Type B pancreatic cell (in vitro differentiated cells): Measurements from ENCODE around the gene ABLIM2. TPM values are rescaled to one million over a fixed set of nuclear protein-coding genes. Genes with fewer than 3 reads are reported as not detected.
A peak's percentile ranks its signal among the peaks of the same experiment; 100 is the strongest.

Source experiments
- DNase-seq: peaks from one replicate; pipeline ENCODE4 v3.0.0; 2021; ENCODE audit warnings: mixed read lengths; ENCODE audit not compliant: unreplicated experiment; ENCODE audit errors: extremely low spot score
- H3K27ac Mint-ChIP-seq: 2 replicates; pipeline ENCODE4 v1.8.0; 2021; ENCODE audit warnings: mild to moderate bottlenecking, mixed read lengths
- H3K27me3 Mint-ChIP-seq: 2 replicates; pipeline ENCODE4 v1.8.0; 2021; ENCODE audit warnings: mixed read lengths
- H3K36me3 Mint-ChIP-seq: 2 replicates; pipeline ENCODE4 v1.8.0; 2021; ENCODE audit warnings: mixed read lengths
- H3K4me1 Mint-ChIP-seq: one replicate; pipeline ENCODE4 v1.8.0; 2021; ENCODE audit warnings: mixed read lengths; ENCODE audit not compliant: unreplicated experiment
- H3K4me3 Mint-ChIP-seq: 2 replicates; pipeline ENCODE4 v1.8.0; 2021; ENCODE audit warnings: mild to moderate bottlenecking, mixed read lengths
- H3K9me3 Mint-ChIP-seq: 2 replicates; pipeline ENCODE4 v1.8.0; 2021; ENCODE audit warnings: mixed read lengths
- total RNA-seq: library from RNA; stranded (reverse); gene quantifications from 2 replicates; pipeline ENCODE4 v1.2.1, GENCODE V29; 2021; ENCODE audit warnings: low replicate concordance
- TF ChIP-seq, protein P1 (sequence below): fragments of 200-600 bp; sonication (generic); conservative IDR thresholded peaks from 2 replicates; pipeline ENCODE4 v1.5.0; 2021; ENCODE audit warnings: antibody characterized with exemption, mild to moderate bottlenecking

ABLIM2 gene
- total RNA-seq, 1 donor from 2014 or later: 2.6 TPM

DNA sequence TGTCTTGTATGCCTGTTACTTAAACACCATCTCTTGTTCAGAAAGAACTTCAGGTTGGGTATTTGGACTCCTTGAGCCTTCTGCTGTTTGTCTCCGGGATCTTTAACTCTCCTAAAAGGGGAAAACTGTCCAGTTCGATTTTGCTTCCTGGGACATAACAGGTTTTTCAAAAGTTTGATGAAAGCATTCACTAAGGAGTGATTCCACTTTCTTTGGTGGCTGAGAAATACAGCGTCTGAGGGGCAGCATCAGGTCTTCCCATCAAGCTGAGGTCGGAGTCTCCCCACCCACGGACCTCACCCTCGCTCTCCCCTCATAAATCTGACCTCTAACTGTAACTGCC is 220.4 kb downstream of the ABLIM2 start:
- DNase-seq: no peak
- H3K4me3 Mint-ChIP-seq: peak overlapping the region; percentile 94
- peaks cover 6% of the 10 kb centered on the region for H3K36me3 Mint-ChIP-seq
- TF ChIP-seq, protein P1, sequence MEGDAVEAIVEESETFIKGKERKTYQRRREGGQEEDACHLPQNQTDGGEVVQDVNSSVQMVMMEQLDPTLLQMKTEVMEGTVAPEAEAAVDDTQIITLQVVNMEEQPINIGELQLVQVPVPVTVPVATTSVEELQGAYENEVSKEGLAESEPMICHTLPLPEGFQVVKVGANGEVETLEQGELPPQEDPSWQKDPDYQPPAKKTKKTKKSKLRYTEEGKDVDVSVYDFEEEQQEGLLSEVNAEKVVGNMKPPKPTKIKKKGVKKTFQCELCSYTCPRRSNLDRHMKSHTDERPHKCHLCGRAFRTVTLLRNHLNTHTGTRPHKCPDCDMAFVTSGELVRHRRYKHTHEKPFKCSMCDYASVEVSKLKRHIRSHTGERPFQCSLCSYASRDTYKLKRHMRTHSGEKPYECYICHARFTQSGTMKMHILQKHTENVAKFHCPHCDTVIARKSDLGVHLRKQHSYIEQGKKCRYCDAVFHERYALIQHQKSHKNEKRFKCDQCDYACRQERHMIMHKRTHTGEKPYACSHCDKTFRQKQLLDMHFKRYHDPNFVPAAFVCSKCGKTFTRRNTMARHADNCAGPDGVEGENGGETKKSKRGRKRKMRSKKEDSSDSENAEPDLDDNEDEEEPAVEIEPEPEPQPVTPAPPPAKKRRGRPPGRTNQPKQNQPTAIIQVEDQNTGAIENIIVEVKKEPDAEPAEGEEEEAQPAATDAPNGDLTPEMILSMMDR: no peak
- H3K27me3 Mint-ChIP-seq: no peaks in the 10 kb centered on the region
- no peaks in the 10 kb centered on the region for H3K9me3 Mint-ChIP-seq
- H3K27ac Mint-ChIP-seq: peak overlapping the region; percentile 89
- H3K4me1 Mint-ChIP-seq: peaks cover 29% of the 10 kb centered on the region

DNA sequence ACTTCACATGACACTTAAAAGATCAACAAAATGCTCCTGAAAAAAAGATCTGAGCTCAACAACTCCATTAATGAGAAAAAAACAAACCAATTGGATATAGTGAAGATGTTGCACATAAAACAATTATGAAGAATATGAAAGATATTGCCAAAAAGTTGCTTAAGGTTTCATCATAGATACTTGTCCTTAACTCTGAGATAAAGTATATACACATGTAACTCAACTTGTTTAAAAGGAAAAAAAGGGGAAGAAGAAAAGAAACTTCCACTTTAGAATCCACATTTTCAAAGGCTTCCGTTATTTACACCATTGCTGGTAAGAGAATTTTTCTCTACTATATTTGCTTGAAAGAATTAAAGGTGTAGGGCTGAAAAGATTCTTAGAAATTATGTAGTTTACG is 221.6 kb downstream of the ABLIM2 start:
- TF ChIP-seq, protein P1: no peak
- no peaks in the 10 kb centered on the region for H3K27me3 Mint-ChIP-seq
- H3K9me3 Mint-ChIP-seq: no peaks in the 10 kb centered on the region
- peaks cover 29% of the 10 kb centered on the region for H3K4me1 Mint-ChIP-seq
- H3K27ac Mint-ChIP-seq: peak overlapping the region; percentile 44
- peak overlapping the region; percentile 94 for H3K4me3 Mint-ChIP-seq
- H3K36me3 Mint-ChIP-seq: peaks cover 6% of the 10 kb centered on the region
- DNase-seq: no peak

DNA sequence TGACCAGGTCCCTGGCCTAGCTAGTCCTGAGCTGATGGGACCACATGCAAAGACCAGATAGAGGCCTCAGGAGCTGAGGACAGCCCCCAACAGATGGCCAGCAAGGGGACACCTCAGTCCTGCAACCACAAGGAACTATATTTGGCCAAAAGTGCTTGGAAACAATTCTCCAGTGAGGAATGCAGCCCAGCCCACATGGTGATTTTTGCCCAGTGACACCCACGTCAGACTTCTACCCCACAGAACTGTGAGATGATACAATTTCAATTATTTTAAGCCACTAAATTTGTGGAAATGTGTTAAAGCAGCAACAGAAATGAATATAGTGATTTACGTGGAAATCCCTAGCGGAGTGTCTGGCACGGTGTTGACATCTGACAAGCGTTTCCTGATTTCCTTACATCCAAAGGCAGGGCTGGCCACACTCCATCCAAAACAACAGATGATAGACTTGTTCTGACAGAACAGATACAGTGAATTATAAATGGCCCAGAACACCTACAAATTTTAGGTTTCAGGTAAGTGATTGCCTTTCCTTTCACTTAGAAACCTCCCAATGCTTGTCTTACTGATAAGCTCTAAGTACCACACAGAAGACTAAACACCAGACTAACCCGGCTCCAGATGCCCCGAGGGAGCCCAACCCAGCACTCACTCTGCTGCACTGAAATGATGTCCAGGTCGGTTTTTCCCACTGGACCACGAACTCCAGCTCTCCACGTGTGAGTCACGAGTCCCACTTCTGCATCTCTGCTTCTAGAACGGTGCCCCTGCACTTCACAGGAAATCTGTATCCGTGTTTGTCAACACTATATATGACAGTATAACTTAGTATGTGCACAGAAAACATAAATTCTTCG is 224.7 kb downstream of the ABLIM2 start:
- Mint-ChIP-seq H3K36me3 (peaks cover 14% of the 10 kb centered on the region), H3K27me3 (no peaks in the 10 kb centered on the region), H3K9me3 (no peaks in the 10 kb centered on the region), H3K4me1 (peaks cover 39% of the 10 kb centered on the region), H3K4me3 (peak overlapping the region; percentile 54), H3K27ac (peak overlapping the region; percentile 42)
- TF ChIP-seq, protein P1: no peak
- no peak for DNase-seq

DNA sequence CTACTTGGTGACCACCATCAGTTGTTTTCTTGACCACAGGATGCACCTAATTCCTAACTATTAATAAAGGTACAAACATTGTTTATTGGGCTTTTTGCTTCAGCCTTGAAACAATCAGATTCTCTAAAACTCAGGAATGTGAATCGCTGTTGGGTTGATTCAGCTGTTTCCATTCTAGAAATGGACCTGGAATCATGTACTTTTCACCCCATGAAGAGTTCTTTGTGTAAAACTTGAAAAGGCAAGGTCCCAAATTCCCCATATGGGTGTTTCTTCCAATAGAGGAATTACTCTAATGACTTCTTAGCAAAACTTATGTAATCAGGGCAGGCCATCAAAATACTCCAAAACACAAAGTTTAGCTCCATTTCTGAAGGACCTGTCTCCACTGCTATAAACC is 226.3 kb downstream of the ABLIM2 start:
- no peaks in the 10 kb centered on the region for H3K27me3 Mint-ChIP-seq
- DNase-seq: no peak
- H3K36me3 Mint-ChIP-seq: peaks cover 14% of the 10 kb centered on the region
- TF ChIP-seq, protein P1: no peak
- H3K4me3 Mint-ChIP-seq: no peak overlapping the region
- no peaks in the 10 kb centered on the region for H3K9me3 Mint-ChIP-seq
- H3K27ac Mint-ChIP-seq: no peak overlapping the region
- H3K4me1 Mint-ChIP-seq: peaks cover 31% of the 10 kb centered on the region

DNA sequence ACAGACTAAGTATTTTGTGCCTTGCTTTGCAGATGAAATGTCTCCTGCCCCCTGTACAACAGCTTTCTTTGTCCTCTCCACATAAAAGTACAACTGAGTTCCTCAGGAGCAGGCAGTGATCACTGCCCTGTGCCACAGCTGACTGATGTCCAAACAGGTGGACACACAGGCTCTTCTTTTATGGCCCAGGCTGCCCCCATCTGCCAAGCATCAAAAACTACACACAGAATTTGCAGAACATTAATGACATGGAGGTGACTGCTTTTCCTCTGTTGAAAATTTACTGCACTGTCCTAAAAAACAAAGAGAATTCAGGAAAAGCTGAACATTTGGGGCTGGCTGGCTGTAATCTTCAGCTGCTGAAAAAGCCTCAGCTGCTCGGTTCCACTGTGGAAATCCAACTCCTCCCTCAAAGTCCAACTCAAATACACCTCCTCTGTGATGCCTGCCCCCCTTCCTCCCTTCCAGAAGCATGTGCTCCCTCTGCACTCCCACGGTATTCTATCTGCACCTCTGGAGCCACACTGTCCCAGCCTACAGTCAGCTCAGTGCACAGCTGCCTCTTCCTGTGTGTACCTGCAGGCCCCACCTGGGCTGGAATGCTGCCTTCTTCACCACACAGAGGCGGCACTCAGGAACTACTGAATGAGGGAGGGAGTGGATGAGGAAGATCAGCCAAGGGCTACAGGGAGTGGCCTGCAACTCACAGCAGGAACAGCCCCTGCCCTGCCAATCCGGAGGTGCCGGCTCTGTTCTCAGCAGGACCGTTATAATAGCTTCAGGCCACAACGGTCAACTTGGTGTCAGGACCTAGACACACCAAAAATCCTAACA is 229.3 kb downstream of the ABLIM2 start:
- H3K4me1 Mint-ChIP-seq: peaks cover 32% of the 10 kb centered on the region
- no peak for DNase-seq
- H3K27ac Mint-ChIP-seq: peak overlapping the region; percentile 94
- peak overlapping the region; percentile 84 for H3K4me3 Mint-ChIP-seq
- H3K27me3 Mint-ChIP-seq: no peaks in the 10 kb centered on the region
- H3K36me3 Mint-ChIP-seq: peaks cover 27% of the 10 kb centered on the region
- TF ChIP-seq, protein P1: peak; percentile 36
- peaks cover 8% of the 10 kb centered on the region for H3K9me3 Mint-ChIP-seq
